Amygdala (tissue), 56 donors: ENCODE results near the gene SFPQ.

Source experiments
- DNase-seq, 56 donors: peaks; one replicate each; lab custom pipeline; 2025; lab: John Stamatoyannopoulos, UW

The SFPQ gene

GRCh38 chr1:35188578-35189392 lies 4.2 kb downstream of the SFPQ start:
- DNase-seq: no peak

GRCh38 chr1:35187816-35188342 lies 5.1 kb downstream of the SFPQ start:
- no peak for DNase-seq

- DNase-seq: no peak
Observed at GRCh38 chr1:35186239-35186638, 6.7 kb downstream of the SFPQ start.

- DNase-seq: no peak
Observed at GRCh38 chr1:35185200-35185599, 7.7 kb downstream of the SFPQ start.

- no peak for DNase-seq
Observed at GRCh38 chr1:35184495-35185199, 8.3 kb downstream of the SFPQ start.

- DNase-seq: no peak
Observed at GRCh38 chr1:35181790-35182455, 11.0 kb downstream of the SFPQ start.

- DNase-seq: no peak
Observed at GRCh38 chr1:35180776-35181374, 12.1 kb downstream of the SFPQ start.

- no peak for DNase-seq
Observed at GRCh38 chr1:35179908-35180307, 13.0 kb downstream of the SFPQ start.

- DNase-seq: no peak
Observed at GRCh38 chr1:35178874-35179380, 14.0 kb downstream of the SFPQ start.

- no peak for DNase-seq
Observed at GRCh38 chr1:35178295-35178695, 14.7 kb downstream of the SFPQ start.

GRCh38 chr1:35177237-35177786 lies 15.6 kb downstream of the SFPQ start:
- DNase-seq: no peak

- no peak for DNase-seq
Observed at GRCh38 chr1:35175602-35176001, 17.3 kb downstream of the SFPQ start.

- no peak for DNase-seq
Observed at GRCh38 chr1:35175098-35175576, 17.8 kb downstream of the SFPQ start.

GRCh38 chr1:35173909-35174540 lies 18.9 kb downstream of the SFPQ start:
- no peak for DNase-seq

- no peak for DNase-seq
Observed at GRCh38 chr1:35173491-35173890, 19.5 kb downstream of the SFPQ start.

GRCh38 chr1:35172022-35172421 lies 20.9 kb downstream of the SFPQ start:
- no peak for DNase-seq

GRCh38 chr1:35171579-35171978 lies 21.4 kb downstream of the SFPQ start:
- no peak for DNase-seq

GRCh38 chr1:35164893-35165292 lies 28.1 kb downstream of the SFPQ start:
- no peak for DNase-seq

- no peak for DNase-seq
Observed at GRCh38 chr1:35151220-35151619, 41.7 kb downstream of the SFPQ start.
